Forelimb muscle (tissue), 1 donor: Measurements from ENCODE around the gene LGMN. TPM values are rescaled to one million over a fixed set of nuclear protein-coding genes. Genes with fewer than 3 reads are reported as not detected.

Experiments used
- DNase-seq: peaks from one replicate; pipeline ENCODE4 v3.0.0-alpha.2; 2013; ENCODE audit warnings: low read depth
- polyA plus RNA-seq: library from polyadenylated mRNA; unstranded; fragments of 120-200 nt; gene quantifications from one replicate; pipeline ENCODE4 v1.2.1, GENCODE V29; 2013; ENCODE audit not compliant: insufficient read length

The LGMN gene
- polyA plus RNA-seq, 1 donor: 82.3 TPM

DNA sequence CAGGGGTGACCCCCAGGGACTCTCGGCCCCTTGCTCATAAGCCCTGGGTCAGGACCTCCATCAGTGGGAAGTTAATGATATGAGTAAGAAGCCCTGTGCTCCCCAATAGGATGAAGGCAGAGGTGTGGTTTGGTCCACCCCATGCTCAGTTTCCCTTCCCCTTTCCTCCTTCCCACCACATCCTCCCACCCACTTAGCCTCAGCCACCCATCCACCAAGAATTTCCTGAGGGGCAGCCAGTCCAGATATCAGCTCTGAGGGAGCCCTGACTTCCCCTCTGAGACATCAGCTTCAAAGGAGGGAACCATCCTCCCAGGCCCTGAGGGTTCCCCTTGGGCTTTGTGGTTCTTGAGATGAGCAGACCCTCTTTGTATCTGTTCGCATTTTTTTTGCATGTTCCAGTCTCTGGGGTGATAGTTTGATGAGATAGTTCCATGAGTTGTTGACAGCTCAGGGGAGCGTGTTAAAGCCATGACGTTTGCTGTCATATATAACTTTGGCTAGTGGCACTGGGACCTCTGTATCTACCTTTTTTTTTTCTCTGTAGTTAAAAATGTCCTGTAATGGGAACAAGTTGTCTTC, 71.2 kb downstream of the LGMN start:
- no peak for DNase-seq

DNA sequence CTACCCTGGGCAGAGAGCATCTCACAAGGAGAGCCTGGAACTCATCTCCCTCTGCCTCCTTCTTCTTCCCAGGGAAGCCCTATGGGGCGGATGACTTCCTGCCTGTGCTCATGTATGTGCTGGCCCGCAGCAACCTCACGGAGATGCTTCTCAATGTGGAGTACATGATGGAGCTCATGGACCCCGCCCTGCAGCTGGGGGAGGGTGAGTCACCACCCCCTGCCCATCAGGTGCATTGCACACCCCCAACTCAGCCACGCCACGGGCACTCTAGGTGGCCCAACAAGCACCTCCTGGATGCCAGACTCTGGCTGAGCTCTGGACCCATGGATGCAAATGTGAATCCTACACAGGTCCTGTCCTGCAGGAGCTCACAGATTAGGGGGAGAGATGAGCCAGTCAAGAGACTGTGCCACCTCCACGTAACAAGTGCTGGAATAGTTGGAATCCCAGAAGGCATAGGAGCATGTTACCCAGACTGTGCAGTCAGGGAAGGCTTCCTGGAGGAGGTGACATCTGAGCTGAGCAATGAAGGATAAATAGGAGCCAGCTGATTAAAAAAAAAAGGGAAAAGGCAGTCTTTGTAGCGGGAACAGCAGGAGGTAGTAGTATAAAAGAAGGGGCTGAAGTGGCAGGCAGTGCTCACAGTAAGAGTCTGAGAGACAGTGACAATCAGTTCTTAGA, 71.9 kb downstream of the LGMN start:
- no peak for DNase-seq

DNA sequence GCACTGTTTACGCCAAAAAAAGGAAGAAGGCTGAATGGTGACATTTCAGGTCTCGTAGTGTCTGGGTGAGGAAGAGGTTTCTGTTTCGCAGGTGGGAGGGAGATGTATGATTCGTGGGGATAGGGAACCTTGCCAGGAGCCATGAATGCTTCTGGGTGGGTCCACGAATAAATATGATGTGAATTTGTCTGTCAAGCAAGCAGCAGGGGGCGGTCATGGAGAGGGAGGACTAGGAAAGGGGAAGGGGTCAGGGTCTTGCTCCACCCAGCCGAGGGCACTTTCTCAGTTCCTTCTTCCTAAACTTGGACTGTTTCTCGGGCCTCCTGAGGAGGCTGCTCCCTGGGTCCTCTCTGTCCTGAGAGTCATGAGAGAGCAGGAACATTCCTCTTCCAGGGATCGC, 72.5 kb downstream of the LGMN start:
- no peak for DNase-seq

DNA sequence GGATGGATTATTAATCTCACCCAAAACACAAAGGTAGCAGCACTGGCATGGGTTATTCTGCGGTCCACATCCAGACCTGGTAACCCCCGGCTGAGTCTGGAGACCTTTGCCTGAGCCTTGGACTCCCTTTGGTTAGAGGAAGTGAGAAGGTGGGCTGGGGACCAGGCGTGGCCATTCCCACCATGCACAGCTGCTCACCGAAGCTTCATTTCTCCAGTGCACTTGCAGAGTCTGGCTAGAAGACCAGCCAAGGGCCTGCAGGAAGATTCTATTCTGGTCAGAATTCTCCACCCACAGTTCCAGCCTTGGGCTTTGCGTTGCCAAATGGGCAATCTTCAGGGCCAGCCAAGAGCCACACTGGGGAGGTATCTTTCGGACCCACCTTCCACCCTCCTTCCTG, 73.0 kb downstream of the LGMN start:
- no peak for DNase-seq

DNA sequence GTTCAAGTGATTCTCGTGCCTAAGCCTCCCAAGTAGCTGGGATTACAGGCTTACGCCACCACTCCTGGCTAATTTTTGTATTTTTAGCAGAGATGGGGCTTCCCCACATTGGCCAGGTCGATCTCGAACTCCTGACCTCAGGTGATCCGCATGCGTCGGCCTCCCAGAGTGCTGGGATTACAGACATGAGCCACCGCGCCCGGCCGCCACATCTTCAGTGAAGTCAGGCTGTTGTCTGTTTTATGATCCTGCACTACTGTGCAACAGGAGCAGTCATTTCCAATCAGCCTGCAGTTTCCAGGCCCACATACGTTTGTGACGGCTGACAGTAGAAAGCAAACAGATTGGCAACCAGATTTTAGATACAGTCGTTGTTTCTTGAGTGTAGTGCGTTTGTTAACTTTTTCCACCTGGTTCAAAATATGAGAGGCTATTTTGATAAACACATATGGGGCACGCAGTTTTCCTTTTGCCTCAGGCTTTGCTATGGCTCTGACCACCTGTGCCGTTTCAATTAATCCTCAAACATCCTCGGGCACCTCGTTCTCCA, 74.8 kb downstream of the LGMN start:
- no peak for DNase-seq

GRCh38 chr14:92670643-92671366, 77.6 kb downstream of the LGMN start:
- no peak for DNase-seq

DNA sequence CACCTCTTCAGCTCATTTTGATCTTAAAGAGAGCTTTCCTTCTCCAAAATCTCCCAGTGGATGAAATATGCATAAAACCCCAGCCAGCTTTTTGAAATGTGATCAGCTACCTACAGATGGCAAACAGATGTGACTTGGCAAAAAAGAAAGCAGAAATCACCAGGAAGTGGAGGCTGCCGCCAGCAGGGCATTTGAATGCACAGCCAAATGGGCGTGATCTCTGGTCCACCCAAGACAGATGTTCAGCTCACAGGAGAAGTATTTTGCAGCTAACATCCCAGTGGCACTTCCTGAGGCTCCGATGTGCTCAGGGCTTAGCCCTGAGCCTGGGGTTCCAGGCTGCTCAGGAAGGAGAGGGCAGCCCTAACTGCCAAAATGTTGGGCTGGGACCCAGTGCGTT, 78.3 kb downstream of the LGMN start:
- no peak for DNase-seq

- DNase-seq: no peak
These were observed 80.0 kb downstream of the LGMN start for GRCh38 chr14:92668276-92668973.

DNA sequence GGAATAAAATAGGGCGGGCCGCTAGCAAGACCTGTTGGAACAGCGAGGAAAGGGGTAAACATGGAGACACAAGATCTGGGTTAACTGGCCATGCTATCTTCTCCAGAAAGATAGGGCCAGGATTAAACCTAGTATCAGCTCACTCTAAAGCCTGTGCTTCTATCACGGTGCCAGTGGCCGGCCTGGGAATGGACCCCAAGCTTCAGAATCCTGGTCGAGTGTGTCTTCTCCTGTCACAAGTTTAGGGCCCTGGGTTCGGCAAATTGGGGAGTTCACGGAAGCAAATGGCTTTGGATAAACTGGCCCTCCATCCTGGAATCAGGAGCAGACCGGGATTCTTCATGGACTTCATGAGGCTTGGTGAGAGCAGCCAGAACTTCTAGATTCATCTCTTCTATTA, 82.2 kb downstream of the LGMN start:
- no peak for DNase-seq

DNA sequence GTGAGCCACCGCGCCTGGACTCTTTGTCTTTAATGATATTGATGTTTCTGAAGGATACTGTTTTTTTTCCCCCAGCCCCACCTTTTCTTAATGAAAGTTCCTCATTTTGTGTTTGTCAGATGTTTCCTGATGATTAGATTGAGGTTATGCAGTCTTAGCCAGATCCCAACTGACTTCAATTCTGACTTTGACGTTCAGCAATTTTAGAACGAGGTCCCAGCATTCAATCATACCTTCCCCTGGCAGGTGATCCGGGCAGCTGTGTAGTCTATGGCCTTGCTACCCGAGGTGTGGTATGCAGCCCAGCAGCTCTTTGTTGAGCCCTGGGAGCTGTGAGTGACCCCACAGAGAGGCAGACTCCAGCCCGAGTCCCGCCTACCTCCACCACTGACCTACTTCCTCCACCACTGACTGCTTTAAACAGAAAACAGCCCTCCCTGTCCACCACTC, 82.7 kb downstream of the LGMN start:
- no peak for DNase-seq

DNA sequence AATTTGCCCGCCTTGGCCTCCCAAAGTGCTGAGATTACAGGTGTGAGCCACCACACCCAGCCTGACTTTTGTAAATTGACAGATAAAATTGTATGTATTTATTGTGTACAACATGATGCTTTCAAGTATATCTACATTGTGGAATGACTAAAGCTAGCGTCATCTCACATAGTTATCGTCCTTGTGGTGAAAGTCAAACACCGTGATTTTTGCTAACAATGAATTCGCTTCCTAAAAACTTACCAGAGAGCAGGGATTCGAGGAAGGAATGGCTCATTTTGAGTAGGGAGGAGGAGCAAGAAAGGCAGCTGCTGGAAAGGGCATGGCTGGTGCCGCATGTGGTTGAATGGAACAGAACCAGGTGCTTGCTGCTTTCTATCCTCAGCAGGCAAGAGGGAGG, 85.4 kb downstream of the LGMN start:
- no peak for DNase-seq

DNA sequence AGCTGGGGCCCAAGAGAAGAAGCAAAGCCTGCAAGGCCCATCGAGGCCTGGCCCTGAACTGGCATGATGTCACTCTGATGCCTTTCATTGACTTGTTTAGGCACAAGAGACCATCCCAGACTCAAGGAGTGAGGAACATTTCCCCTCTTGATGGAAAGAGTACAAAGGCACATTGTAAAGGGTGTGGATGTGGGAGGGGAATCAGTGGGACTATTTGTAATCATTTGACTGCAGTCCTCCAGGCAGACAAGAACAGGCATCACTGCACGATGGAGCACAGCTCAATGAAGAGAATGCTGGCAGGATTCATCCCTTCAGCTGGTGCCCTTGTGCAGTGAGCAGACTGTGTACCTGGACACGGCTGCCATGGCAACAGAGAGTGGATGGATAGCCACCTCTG, 87.9 kb downstream of the LGMN start:
- no peak for DNase-seq

- no peak for DNase-seq
These were observed 88.5 kb downstream of the LGMN start for GRCh38 chr14:92659765-92660561.

- no peak for DNase-seq
These were observed 89.7 kb downstream of the LGMN start for GRCh38 chr14:92658684-92659083.

- no peak for DNase-seq
These were observed 90.3 kb downstream of the LGMN start for GRCh38 chr14:92658160-92658559.

- no peak for DNase-seq
These were observed 90.8 kb downstream of the LGMN start for GRCh38 chr14:92657457-92658142.

DNA sequence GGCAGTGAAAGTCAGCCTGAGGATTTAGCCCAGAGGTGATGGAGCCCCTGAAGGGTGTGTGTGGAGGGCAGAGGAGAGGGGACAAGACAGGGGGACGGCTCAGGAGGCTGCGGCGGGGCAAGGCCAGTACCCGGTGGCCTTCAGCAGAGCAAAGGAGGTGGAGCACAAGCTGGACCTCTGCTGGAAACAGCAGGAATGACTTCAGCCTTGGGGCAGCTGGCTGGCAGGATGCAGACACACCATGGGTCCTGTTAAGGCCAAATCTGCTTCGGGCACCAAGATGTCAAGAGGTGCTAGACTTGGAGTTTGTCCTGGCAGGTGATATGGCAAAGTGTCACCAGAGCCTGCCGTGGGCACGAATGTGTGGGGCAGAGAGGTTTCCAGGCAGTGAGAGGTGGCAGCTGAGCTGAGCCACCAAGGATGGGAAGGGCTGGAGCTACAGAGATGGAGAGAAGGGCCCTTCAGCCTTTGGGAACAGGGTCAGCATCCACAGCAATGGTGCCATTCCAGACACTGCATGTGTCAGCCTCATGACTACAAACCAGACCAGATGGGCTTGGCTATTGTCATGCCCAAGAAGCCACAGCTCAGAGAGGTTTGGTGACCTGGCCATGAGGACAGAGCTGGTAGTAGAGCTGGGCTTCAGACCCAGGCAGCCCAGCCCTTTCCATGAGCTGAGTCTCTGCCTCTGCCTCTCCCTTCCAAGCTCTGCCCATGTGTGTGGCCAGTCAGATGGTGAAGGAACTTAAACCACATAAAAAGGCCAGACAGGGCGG, 91.9 kb downstream of the LGMN start:
- no peak for DNase-seq

DNA sequence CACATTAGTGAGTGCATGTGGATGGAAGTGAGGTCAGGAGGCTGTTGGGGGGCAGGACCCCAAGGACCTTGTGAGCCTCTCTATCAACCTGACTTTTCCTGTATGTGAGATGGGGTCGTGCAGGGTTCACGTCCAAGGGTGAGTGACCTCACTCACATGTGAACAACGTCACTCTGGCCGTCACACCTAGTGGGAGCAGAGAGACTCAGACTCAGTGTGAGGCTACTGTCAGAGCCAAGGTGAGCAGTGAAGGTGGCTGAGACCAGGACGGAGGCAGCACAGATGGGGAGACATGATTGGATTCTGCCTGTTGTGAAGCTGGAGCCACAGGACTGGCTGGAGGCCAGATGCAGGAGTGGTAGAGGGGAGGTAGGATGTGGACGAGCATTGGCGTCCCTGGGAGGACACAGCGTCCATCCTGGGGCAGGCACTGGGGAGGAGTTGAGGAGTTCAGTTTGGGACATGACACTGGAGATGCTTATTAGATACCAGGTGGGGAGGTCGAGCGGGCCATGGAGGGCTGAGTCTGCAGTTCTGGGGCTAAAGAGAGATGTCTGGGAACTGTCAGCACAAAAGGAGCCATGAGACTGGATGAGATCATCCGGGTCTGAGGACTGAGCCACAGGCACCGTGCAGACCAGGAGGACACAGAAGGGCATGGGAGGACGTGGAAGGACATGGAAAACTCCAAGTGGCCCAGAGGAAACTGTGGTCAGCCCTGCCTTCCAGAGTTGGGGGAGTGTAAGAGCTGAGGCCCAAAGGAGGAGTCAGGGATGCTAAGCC, 92.8 kb downstream of the LGMN start:
- no peak for DNase-seq

- no peak for DNase-seq
These were observed 94.1 kb downstream of the LGMN start for GRCh38 chr14:92654239-92654901.
